H9 (cell line): ENCODE results near the gene SH3RF3. TPM values are rescaled to one million over a fixed set of nuclear protein-coding genes. Genes with fewer than 3 reads are reported as not detected.

Experiments used
- DNase-seq: peaks from one replicate; pipeline ENCODE4 v3.0.0-alpha.2; 2017
- H2AFZ ChIP-seq: one replicate; pipeline ENCODE4 v1.6.1; 2013; ENCODE audit warnings: mild to moderate bottlenecking, low read length, control low read depth, moderate library complexity
- H2AK5ac ChIP-seq: 2 replicates; pipeline ENCODE4 v1.6.1; 2013; ENCODE audit warnings: low read length, control low read depth, mixed read lengths; ENCODE audit not compliant: insufficient read length
- H2BK120ac ChIP-seq: one replicate; pipeline ENCODE4 v1.6.1; 2013; ENCODE audit warnings: low read depth, mild to moderate bottlenecking, low read length, control low read depth, inconsistent platforms; ENCODE audit not compliant: poor library complexity, severe bottlenecking
- H2BK12ac ChIP-seq: 2 replicates; pipeline ENCODE4 v1.6.1; 2013; ENCODE audit warnings: low read length, control low read depth, mixed read lengths, low read depth; ENCODE audit not compliant: insufficient read length
- H2BK15ac ChIP-seq: 2 replicates; pipeline ENCODE4 v1.6.1; 2013; ENCODE audit warnings: low read depth, low read length, control low read depth
- H2BK20ac ChIP-seq: one replicate; pipeline ENCODE4 v1.6.1; 2013; ENCODE audit warnings: low read depth, mild to moderate bottlenecking, low read length, control low read depth, inconsistent platforms; ENCODE audit not compliant: poor library complexity, severe bottlenecking
- H2BK5ac ChIP-seq: 2 replicates; pipeline ENCODE4 v1.6.1; 2013; ENCODE audit warnings: low read length, control low read depth, mixed read lengths; ENCODE audit not compliant: insufficient read length
- H3K14ac ChIP-seq: 2 replicates; pipeline ENCODE4 v1.6.1; 2013; ENCODE audit warnings: low read length, control low read depth; ENCODE audit not compliant: insufficient read depth
- H3K18ac ChIP-seq: 2 replicates; pipeline ENCODE4 v1.6.1; 2013; ENCODE audit warnings: low read depth, mild to moderate bottlenecking, mixed read lengths, low read length, control low read depth; ENCODE audit not compliant: insufficient read length
- H3K23ac ChIP-seq: 2 replicates; pipeline ENCODE4 v1.6.1; 2013; ENCODE audit warnings: low read length, control low read depth, mixed read lengths, low read depth; ENCODE audit not compliant: insufficient read length
- H3K23me2 ChIP-seq: 2 replicates; pipeline ENCODE4 v1.6.1; 2013; ENCODE audit warnings: low read depth, mild to moderate bottlenecking, mixed read lengths, low read length, control low read depth; ENCODE audit not compliant: insufficient read length, poor library complexity, severe bottlenecking
- H3K27ac ChIP-seq: 2 replicates; pipeline ENCODE4 v1.5.1; 2013; ENCODE audit warnings: low read length, control low read depth, mixed read lengths, low read depth; ENCODE audit not compliant: insufficient read length
- H3K27me3 ChIP-seq: 2 replicates; pipeline ENCODE4 v1.6.1; 2013; ENCODE audit warnings: low read length, control low read depth, inconsistent platforms; ENCODE audit not compliant: insufficient read depth
- H3K4ac ChIP-seq: 2 replicates; pipeline ENCODE4 v1.6.1; 2013; ENCODE audit warnings: low read depth, mild to moderate bottlenecking, control low read depth, inconsistent platforms, low read length, moderate library complexity
- H3K4me1 ChIP-seq: 2 replicates; pipeline ENCODE4 v1.6.1; 2013; ENCODE audit warnings: low read length, control low read depth, inconsistent platforms; ENCODE audit not compliant: insufficient read depth
- H3K4me2 ChIP-seq: 2 replicates; pipeline ENCODE4 v1.6.1; 2013; ENCODE audit warnings: low read length, control low read depth, mixed read lengths; ENCODE audit not compliant: insufficient read length, insufficient read depth
- H3K56ac ChIP-seq: 2 replicates; pipeline ENCODE4 v1.6.1; 2013; ENCODE audit warnings: low read depth, mild to moderate bottlenecking, mixed read lengths, low read length, control low read depth; ENCODE audit not compliant: insufficient read length
- H3K79me1 ChIP-seq: 2 replicates; pipeline ENCODE4 v1.6.1; 2013; ENCODE audit warnings: low read depth, mild to moderate bottlenecking, moderate library complexity, low read length, control low read depth, inconsistent platforms; ENCODE audit not compliant: insufficient read depth, poor library complexity, severe bottlenecking
- H3K79me2 ChIP-seq: 2 replicates; pipeline ENCODE4 v1.6.1; 2013; ENCODE audit warnings: low read length, control low read depth, inconsistent platforms; ENCODE audit not compliant: insufficient read depth
- H3K9ac ChIP-seq: 2 replicates; pipeline ENCODE4 v1.6.1; 2013; ENCODE audit warnings: low read length, control low read depth, mixed read lengths; ENCODE audit not compliant: insufficient read length; ENCODE audit errors: extremely low read depth
- H3K9me3 ChIP-seq: one replicate; pipeline ENCODE4 v1.6.1; 2013; ENCODE audit warnings: low read depth, low read length, inconsistent platforms; ENCODE audit not compliant: control insufficient read depth
- H3T11ph ChIP-seq: one replicate; pipeline ENCODE4 v1.6.1; 2013; ENCODE audit warnings: mild to moderate bottlenecking, low read length, control low read depth, inconsistent platforms
- H4K20me1 ChIP-seq: one replicate; pipeline ENCODE4 v1.6.1; 2013; ENCODE audit not compliant: control insufficient read depth, insufficient read length, insufficient read depth
- H4K5ac ChIP-seq: 2 replicates; pipeline ENCODE4 v1.6.1; 2013; ENCODE audit warnings: low read depth, mild to moderate bottlenecking, mixed read lengths, low read length, control low read depth; ENCODE audit not compliant: insufficient read length
- H4K8ac ChIP-seq: replicated peaks from 2 replicates; pipeline ENCODE4 v1.6.1; 2013; ENCODE audit warnings: low read length, control low read depth, mixed read lengths, low read depth; ENCODE audit not compliant: insufficient read length
- H4K91ac ChIP-seq: 2 replicates; pipeline ENCODE4 v1.6.1; 2013; ENCODE audit warnings: low read depth, mild to moderate bottlenecking, moderate library complexity, mixed read lengths, low read length, control low read depth; ENCODE audit not compliant: insufficient read length
- H3K27ac Mint-ChIP-seq, 3 experiments: 2 replicates in 2 of 3; 3 replicates in 1 of 3; pipeline ENCODE4 v1.8.0; 2020 to 2021; ENCODE audit warnings: mixed read lengths in 3 of 3, mild to moderate bottlenecking in 1 of 3, moderate library complexity in 1 of 3
- H3K27me3 Mint-ChIP-seq: 2 replicates; pipeline ENCODE4 v1.8.0; 2021; ENCODE audit warnings: low read depth, mild to moderate bottlenecking, moderate library complexity, mixed read lengths
- H3K36me3 Mint-ChIP-seq, 3 experiments: 2 replicates in 2 of 3; 3 replicates in 1 of 3; pipeline ENCODE4 v1.8.0; 2020 to 2021; ENCODE audit warnings: low read depth in 3 of 3, mixed read lengths in 3 of 3; ENCODE audit not compliant: insufficient read depth in 1 of 3
- H3K4me1 Mint-ChIP-seq, 2 experiments: 2 replicates each; pipeline ENCODE4 v1.8.0; 2020; ENCODE audit warnings: mixed read lengths in 2 of 2
- H3K4me3 Mint-ChIP-seq, 2 experiments: 2 replicates in 1 of 2; 3 replicates in 1 of 2; pipeline ENCODE4 v1.8.0; 2020 to 2021; ENCODE audit warnings: mild to moderate bottlenecking in 2 of 2, mixed read lengths in 2 of 2, moderate library complexity in 1 of 2
- H3K9me3 Mint-ChIP-seq, 2 experiments: 2 replicates in 1 of 2; 3 replicates in 1 of 2; pipeline ENCODE4 v1.8.0; 2020; ENCODE audit warnings: mild to moderate bottlenecking in 2 of 2, mixed read lengths in 2 of 2, moderate library complexity in 1 of 2
- WGBS: extraction: QIAGEN DNeasy Blood & Tissue Kit; methylation state at CpG from one replicate; pipeline ENCODE4 v1.1.7; 2013; ENCODE audit warnings: missing lambda C conversion rate, low lambda C conversion rate, mixed read lengths; ENCODE audit not compliant: insufficient read length; ENCODE audit errors: extremely low coverage; 5-methylcytosine and 5-hydroxymethylcytosine counted together
- total RNA-seq: library from RNA; stranded (reverse); gene quantifications from 2 replicates; pipeline ENCODE4 v1.2.1, GENCODE V29; 2021
- TF ChIP-seq, protein P1 (sequence below): fragments of 200-600 bp; sonication (generic); conservative IDR thresholded peaks from 3 replicates; pipeline ENCODE4 v1.8.0; 2021; ENCODE audit warnings: antibody characterized with exemption, mild to moderate bottlenecking

Gene SH3RF3
- total RNA-seq, 1 experiment from 2014 or later: 0.46 TPM

DNA sequence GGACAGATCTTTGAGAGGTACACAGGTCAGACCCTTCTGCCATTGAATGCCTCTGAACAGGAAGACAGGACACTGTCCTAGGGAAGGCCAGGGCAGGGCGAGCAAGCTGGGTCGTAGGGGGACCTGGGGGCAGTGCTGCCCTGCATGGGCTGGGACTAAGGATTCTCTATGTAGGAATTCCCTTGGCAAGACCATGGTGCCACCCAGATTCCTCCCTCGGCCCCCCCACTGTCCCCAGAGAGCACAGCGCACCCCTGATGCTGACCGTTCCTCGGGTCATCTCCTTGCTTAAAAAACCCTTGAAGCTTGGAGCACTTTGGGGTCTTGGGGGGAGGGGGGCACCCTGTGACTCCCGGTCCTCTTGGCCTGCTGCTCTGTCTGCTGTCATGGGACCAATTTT lies 289.7 kb downstream of the SH3RF3 start:
- H3K9ac ChIP-seq: no peak overlapping the region
- H2BK5ac ChIP-seq: no peak overlapping the region
- no peak overlapping the region for H2AK5ac ChIP-seq
- H3K79me2 ChIP-seq: no peaks in the 10 kb centered on the region
- H3K4me2 ChIP-seq: no peak overlapping the region
- no peak overlapping the region for H2BK120ac ChIP-seq
- H3K56ac ChIP-seq: no peak overlapping the region
- H3K23me2 ChIP-seq: no peaks in the 10 kb centered on the region
- WGBS: no CpG with 5 or more reads among the region's 7 CpGs
- H3K23ac ChIP-seq: no peak overlapping the region
- no peaks in the 10 kb centered on the region for H4K20me1 ChIP-seq
- H3K4me1 ChIP-seq: no peaks in the 10 kb centered on the region
- H2AFZ ChIP-seq: no peak overlapping the region
- H3T11ph ChIP-seq: no peak overlapping the region
- Mint-ChIP-seq H3K27me3 (no peaks in the 10 kb centered on the region), H3K36me3 (no peaks in the 10 kb centered on the region), H3K27ac (no peak overlapping the region), H3K4me3 (no peak overlapping the region), H3K9me3 (no peaks in the 10 kb centered on the region; a peak in 2 of 5 replicates), H3K4me1 (peaks cover 7% of the 10 kb centered on the region in 2 experiments)
- no peak overlapping the region for H4K5ac ChIP-seq
- TF ChIP-seq, protein P1, sequence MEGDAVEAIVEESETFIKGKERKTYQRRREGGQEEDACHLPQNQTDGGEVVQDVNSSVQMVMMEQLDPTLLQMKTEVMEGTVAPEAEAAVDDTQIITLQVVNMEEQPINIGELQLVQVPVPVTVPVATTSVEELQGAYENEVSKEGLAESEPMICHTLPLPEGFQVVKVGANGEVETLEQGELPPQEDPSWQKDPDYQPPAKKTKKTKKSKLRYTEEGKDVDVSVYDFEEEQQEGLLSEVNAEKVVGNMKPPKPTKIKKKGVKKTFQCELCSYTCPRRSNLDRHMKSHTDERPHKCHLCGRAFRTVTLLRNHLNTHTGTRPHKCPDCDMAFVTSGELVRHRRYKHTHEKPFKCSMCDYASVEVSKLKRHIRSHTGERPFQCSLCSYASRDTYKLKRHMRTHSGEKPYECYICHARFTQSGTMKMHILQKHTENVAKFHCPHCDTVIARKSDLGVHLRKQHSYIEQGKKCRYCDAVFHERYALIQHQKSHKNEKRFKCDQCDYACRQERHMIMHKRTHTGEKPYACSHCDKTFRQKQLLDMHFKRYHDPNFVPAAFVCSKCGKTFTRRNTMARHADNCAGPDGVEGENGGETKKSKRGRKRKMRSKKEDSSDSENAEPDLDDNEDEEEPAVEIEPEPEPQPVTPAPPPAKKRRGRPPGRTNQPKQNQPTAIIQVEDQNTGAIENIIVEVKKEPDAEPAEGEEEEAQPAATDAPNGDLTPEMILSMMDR: no peak
- H4K91ac ChIP-seq: no peak overlapping the region
- H3K18ac ChIP-seq: no peak overlapping the region
- no peak overlapping the region for H4K8ac ChIP-seq
- H3K27me3 ChIP-seq: no peaks in the 10 kb centered on the region
- no peaks in the 10 kb centered on the region for H3K79me1 ChIP-seq
- no peak for DNase-seq
- H3K14ac ChIP-seq: no peak overlapping the region
- H2BK20ac ChIP-seq: no peak overlapping the region
- H2BK15ac ChIP-seq: no peak overlapping the region
- H2BK12ac ChIP-seq: no peak overlapping the region
- no peaks in the 10 kb centered on the region for H3K9me3 ChIP-seq
- no peak overlapping the region for H3K27ac ChIP-seq
- H3K4ac ChIP-seq: no peak overlapping the region
